Activated T-helper 2 cell treated with anti-CD3 and anti-CD28 coated beads, Interferon-gamma antibody, Interleukin-2, Interleukin-4, amounts not matched to agents 10 μg/mL and 5 μg/mL and 100 μg/mL, durations not matched to agents 14 hours and 24 hours and 36 hours (primary cell): ENCODE measurements around the gene TNFRSF6B. TPM values are rescaled to one million over a fixed set of nuclear protein-coding genes. Genes with fewer than 3 reads are reported as not detected.
A peak's percentile ranks its signal among the peaks of the same experiment; 100 is the strongest.

Source experiments
- DNase-seq: peaks from one replicate; pipeline ENCODE4 v3.0.0; 2021; ENCODE audit warnings: low spot score
- H3K27ac Mint-ChIP-seq: one replicate; pipeline ENCODE4 v1.8.0; 2021; ENCODE audit warnings: mixed read lengths
- H3K27me3 Mint-ChIP-seq: one replicate; pipeline ENCODE4 v1.8.0; 2021; ENCODE audit warnings: low read depth, mixed read lengths
- H3K36me3 Mint-ChIP-seq: one replicate; pipeline ENCODE4 v1.8.0; 2021; ENCODE audit warnings: low read depth, mixed read lengths
- H3K4me1 Mint-ChIP-seq: one replicate; pipeline ENCODE4 v1.8.0; 2021; ENCODE audit warnings: low read depth, mixed read lengths
- H3K4me3 Mint-ChIP-seq: one replicate; pipeline ENCODE4 v1.8.0; 2021; ENCODE audit warnings: low read depth, mild to moderate bottlenecking, moderate library complexity, mixed read lengths
- H3K9me3 Mint-ChIP-seq: one replicate; pipeline ENCODE4 v1.8.0; 2021; ENCODE audit warnings: mixed read lengths
- intact Hi-C: fragments of 100-400 bp; cut with micrococcal nuclease; formaldehyde crosslinking; loops from one replicate; pipeline ENCODE4 v1.15.1; 2023
- total RNA-seq: library from RNA; stranded (reverse); gene quantifications from 2 replicates; pipeline ENCODE4 v1.2.3, GENCODE V29; 2022

The TNFRSF6B gene
- total RNA-seq, 1 donor from 2014 or later: not detected

- Mint-ChIP-seq H3K9me3 (no peaks in the 10 kb centered on the region), H3K27me3 (no peaks in the 10 kb centered on the region), H3K36me3 (peaks cover 26% of the 10 kb centered on the region), H3K4me3 (peak overlapping the region; percentile 73), H3K4me1 (peaks cover 17% of the 10 kb centered on the region), H3K27ac (peak overlapping the region; percentile 33)
- intact Hi-C loops: loop anchor here (10.0 kb wide), 1 partner anchor 128 kb away; the partner anchor contains the start of genes ABHD16B and TPD52L2
- peak; percentile 53 for DNase-seq
Measured at GRCh38 chr20:63736893-63737694, 40.6 kb downstream of the TNFRSF6B start.

DNA sequence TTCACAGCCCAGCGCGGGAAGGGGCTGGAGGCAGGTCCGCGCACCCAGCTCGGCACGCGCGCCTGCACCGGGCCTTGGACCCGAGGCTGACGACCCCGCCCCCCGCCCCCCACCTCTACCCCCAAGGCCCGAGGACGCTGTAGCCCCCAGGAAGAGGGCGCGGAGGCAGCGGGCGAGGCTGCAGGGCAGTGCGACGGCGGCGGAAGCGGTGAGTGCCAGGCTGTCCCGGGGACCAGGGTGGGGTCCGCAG is 41.2 kb downstream of the TNFRSF6B start:
- peaks cover 26% of the 10 kb centered on the region for H3K36me3 Mint-ChIP-seq
- no peaks in the 10 kb centered on the region for H3K9me3 Mint-ChIP-seq
- no peaks in the 10 kb centered on the region for H3K27me3 Mint-ChIP-seq
- H3K4me1 Mint-ChIP-seq: peaks cover 17% of the 10 kb centered on the region
- no peak overlapping the region for H3K27ac Mint-ChIP-seq
- intact Hi-C loops: loop anchor here (10.0 kb wide), 1 partner anchor 127 kb away; the partner anchor contains the start of genes ABHD16B and TPD52L2
- DNase-seq: no peak
- H3K4me3 Mint-ChIP-seq: peak overlapping the region; percentile 73

GRCh38 chr20:63737945-63738686 is 41.7 kb downstream of the TNFRSF6B start:
- peak overlapping the region; percentile 13 for H3K4me3 Mint-ChIP-seq
- intact Hi-C loops: loop anchor here (10.0 kb wide), 1 partner anchor 127 kb away; the partner anchor contains the start of genes ABHD16B and TPD52L2
- H3K36me3 Mint-ChIP-seq: peaks cover 26% of the 10 kb centered on the region
- DNase-seq: no peak
- no peak overlapping the region for H3K27ac Mint-ChIP-seq
- no peaks in the 10 kb centered on the region for H3K9me3 Mint-ChIP-seq
- H3K27me3 Mint-ChIP-seq: no peaks in the 10 kb centered on the region
- H3K4me1 Mint-ChIP-seq: peaks cover 17% of the 10 kb centered on the region

DNA sequence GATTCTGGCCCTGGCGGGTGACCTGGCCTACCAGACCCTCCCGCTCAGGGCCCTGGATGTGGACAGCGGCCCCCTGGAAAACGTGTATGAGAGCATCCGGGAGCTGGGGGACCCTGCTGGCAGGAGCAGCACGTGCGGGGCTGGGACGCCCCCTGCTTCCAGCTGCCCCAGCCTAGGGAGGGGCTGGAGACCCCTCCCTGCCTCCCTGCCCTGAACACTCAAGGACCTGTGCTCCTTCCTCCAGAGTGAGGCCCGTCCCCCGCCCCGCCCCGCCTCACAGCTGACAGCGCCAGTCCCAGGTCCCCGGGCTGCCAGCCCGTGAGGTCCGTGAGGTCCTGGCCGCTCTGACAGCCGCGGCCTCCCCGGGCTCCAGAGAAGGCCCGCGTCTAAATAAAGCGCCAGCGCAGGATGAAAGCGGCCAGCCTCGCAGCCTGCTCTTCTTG is 42.3 kb downstream of the TNFRSF6B start:
- intact Hi-C loops: loop anchor here (10.0 kb wide), 1 partner anchor 126 kb away; the partner anchor contains the start of genes ABHD16B and TPD52L2
- no peak for DNase-seq
- Mint-ChIP-seq H3K4me3 (peak overlapping the region; percentile 13), H3K27me3 (no peaks in the 10 kb centered on the region), H3K36me3 (peaks cover 27% of the 10 kb centered on the region), H3K4me1 (peaks cover 17% of the 10 kb centered on the region), H3K9me3 (no peaks in the 10 kb centered on the region), H3K27ac (no peak overlapping the region)

DNA sequence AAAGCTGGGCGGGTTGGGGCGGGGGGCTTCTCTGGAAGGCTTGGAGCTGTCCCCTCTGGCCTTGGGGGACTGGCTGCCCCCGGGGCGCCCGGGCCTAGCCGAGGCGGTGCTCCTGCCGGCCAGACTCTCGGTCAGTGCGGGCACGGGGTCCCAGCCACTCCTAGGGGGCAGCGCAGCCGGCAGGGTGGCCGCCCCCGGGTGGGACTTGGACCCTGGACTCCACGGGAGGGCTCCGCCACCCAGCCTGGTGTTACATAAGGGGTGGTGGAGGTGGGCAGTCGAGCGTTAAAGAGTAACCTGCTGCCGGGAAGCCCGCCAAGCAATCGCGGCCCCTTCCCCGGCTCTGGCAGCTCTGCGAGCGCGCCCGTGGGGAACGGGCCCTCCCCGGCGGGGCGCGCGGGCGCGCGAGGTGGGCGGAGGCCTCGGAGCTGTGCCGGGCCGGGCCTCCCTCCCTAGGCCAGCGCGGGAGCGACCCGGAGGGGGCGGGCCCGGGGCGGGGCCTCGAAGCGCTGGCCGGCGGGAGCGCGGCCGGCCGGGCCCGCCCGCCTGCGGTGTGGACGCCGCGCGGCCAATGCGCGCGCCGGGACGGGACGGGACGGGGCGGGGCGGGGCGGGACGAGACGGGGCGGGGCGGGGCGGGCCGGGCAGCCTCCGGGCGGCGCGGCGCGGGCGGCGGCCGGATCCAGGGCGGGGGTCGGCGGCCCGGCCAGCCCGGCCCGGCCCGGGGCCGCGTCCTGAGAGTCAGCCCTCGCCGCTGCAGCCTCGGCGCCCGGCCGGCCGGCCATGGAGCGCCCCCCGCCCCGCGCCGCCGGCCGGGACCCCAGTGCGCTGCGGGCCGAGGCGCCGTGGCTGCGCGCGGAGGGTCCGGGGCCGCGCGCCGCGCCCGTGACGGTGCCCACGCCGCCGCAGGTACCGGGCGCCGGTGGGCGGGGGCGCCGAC is 42.9 kb downstream of the TNFRSF6B start, which contains the start of gene SLC2A4RG:
Gene SLC2A4RG, plus strand, starts transcription at position 647 of the 940 bp plus-strand sequence. Its CDS starts 137 bp downstream, at position 784.
- Mint-ChIP-seq H3K36me3 (peaks cover 22% of the 10 kb centered on the region), H3K27ac (no peak within 1 kb of the TSS), H3K27me3 (no peaks in the 10 kb centered on the region), H3K4me1 (peaks cover 12% of the 10 kb centered on the region), H3K4me3 (peak within 1 kb of the TSS; percentile 13), H3K9me3 (no peaks in the 10 kb centered on the region)
- DNase-seq: peak; percentile 72
- intact Hi-C loops: loop anchor here (5.0 to 10.0 kb wide), 2 partner anchors 32 to 125 kb away; partner anchors contain the start of genes ABHD16B, ARFRP1, TPD52L2 and ZGPAT

GRCh38 chr20:63740070-63740626 is 43.7 kb downstream of the TNFRSF6B start:
- H3K4me3 Mint-ChIP-seq: no peak overlapping the region

DNA sequence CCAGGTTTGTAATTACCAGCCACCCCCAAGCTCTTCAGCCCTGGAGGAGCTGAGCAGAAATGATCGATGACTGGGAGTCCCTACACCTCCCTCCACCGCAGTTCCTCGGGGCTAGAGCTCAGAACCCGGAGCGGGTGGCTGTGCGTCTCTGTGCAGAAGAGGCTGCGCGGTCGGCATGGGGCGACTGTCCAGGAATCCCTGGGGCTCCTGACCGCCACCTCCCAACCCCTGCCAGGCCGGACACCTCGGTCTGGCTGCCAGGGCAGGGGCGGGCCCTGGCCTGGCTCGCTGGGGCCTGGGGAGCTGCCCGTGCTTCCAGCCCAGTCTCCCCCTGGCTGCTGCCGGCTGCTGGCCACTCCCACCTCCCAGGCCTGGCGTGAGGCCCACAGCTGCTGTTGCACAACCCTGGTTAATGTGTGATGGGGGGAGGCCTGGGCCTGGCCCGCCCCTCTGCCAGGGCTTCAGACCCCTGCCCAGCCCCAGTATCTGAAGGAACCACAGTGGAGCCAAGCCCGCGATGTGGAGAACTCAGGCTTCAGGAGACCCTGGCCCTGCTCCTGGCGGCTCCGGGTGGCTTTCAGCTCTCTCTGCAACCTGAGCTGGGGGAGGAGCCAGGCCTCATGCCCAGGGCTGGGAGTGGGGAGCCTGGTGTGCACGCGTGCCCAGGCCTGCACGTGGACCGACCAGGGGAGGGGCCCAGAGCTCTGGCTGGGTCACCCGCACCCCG is 44.3 kb downstream of the TNFRSF6B start:
- intact Hi-C loops: loop anchor here (5.0 kb wide), 1 partner anchor 33 kb away; the partner anchor contains the start of genes ARFRP1 and ZGPAT
- no peak for DNase-seq
- H3K27me3 Mint-ChIP-seq: no peaks in the 10 kb centered on the region
- no peaks in the 10 kb centered on the region for H3K9me3 Mint-ChIP-seq
- H3K4me3 Mint-ChIP-seq: peak overlapping the region; percentile 52
- peaks cover 16% of the 10 kb centered on the region for H3K36me3 Mint-ChIP-seq
- peaks cover 12% of the 10 kb centered on the region for H3K4me1 Mint-ChIP-seq
- no peak overlapping the region for H3K27ac Mint-ChIP-seq

More at GRCh38 chr20:63740070-63740626, 43.7 kb downstream of the TNFRSF6B start:
- intact Hi-C loops: loop anchor here (5.0 kb wide), 1 partner anchor 33 kb away; the partner anchor contains the start of genes ARFRP1 and ZGPAT
- DNase-seq: peak; percentile 52
- peaks cover 22% of the 10 kb centered on the region for H3K36me3 Mint-ChIP-seq
- H3K9me3 Mint-ChIP-seq: no peaks in the 10 kb centered on the region
- no peaks in the 10 kb centered on the region for H3K27me3 Mint-ChIP-seq
- peaks cover 12% of the 10 kb centered on the region for H3K4me1 Mint-ChIP-seq
- no peak overlapping the region for H3K27ac Mint-ChIP-seq

DNA sequence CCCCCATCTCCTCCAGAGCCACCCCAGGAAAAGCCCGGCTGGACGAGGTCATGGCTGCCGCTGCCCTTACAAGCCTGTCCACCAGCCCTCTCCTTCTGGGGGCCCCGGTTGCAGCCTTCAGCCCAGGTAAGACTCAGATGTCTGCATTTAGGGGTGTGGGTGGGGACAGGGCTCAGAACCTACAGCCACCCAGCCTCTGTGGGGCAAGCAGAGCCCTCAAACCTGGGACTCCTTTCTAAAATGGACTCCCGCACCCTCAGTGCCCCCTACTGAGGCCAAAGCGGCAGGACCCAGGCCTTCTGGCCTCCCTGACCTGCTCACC is 44.9 kb downstream of the TNFRSF6B start:
- no peak overlapping the region for H3K27ac Mint-ChIP-seq
- no peaks in the 10 kb centered on the region for H3K27me3 Mint-ChIP-seq
- peaks cover 11% of the 10 kb centered on the region for H3K36me3 Mint-ChIP-seq
- peak overlapping the region; percentile 57 for H3K4me3 Mint-ChIP-seq
- intact Hi-C loops: loop anchor here (5.0 kb wide), 1 partner anchor 34 kb away; the partner anchor contains the start of genes ARFRP1 and ZGPAT
- no peak for DNase-seq
- peaks cover 6% of the 10 kb centered on the region for H3K4me1 Mint-ChIP-seq
- no peaks in the 10 kb centered on the region for H3K9me3 Mint-ChIP-seq

- Mint-ChIP-seq H3K36me3 (peaks cover 7% of the 10 kb centered on the region), H3K4me3 (peak overlapping the region; percentile 57), H3K27ac (no peak overlapping the region), H3K4me1 (peaks cover 2% of the 10 kb centered on the region), H3K27me3 (no peaks in the 10 kb centered on the region), H3K9me3 (no peaks in the 10 kb centered on the region)
- DNase-seq: no peak
- intact Hi-C loops: loop anchor here (5.0 kb wide), 1 partner anchor 35 kb away; the partner anchor contains the start of genes ARFRP1 and ZGPAT
Measured at GRCh38 chr20:63741676-63742380, 45.4 kb downstream of the TNFRSF6B start.

DNA sequence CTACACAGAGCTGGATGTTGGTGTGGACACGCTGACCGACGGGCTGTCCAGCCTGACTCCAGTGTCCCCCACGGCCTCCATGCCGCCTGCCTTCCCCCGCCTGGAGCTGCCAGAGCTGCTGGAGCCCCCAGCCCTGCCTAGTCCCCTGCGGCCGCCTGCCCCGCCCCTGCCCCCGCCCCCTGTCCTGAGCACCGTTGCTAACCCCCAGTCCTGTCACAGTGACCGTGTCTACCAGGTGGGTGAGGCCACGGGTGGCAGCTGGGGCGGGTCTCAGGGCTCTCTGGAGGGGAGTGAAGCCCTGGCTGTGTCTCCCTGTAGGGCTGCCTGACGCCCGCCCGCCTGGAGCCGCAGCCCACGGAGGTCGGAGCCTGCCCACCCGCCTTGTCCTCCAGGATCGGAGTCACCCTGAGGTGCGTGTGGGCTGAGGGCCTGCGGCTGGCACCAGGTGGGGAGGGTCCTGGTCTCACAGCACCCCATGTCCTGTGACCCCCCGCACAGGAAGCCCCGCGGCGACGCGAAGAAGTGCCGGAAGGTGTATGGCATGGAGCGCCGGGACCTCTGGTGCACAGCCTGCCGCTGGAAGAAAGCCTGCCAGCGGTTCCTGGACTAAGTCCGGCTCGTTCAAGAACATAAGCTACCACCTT is 46.1 kb downstream of the TNFRSF6B start:
- DNase-seq: no peak
- H3K27me3 Mint-ChIP-seq: no peaks in the 10 kb centered on the region
- H3K27ac Mint-ChIP-seq: no peak overlapping the region
- H3K9me3 Mint-ChIP-seq: no peaks in the 10 kb centered on the region
- peaks cover 2% of the 10 kb centered on the region for H3K4me1 Mint-ChIP-seq
- intact Hi-C loops: loop anchor here (5.0 kb wide), 1 partner anchor 35 kb away; the partner anchor contains the start of genes ARFRP1 and ZGPAT
- peaks cover 7% of the 10 kb centered on the region for H3K36me3 Mint-ChIP-seq
- H3K4me3 Mint-ChIP-seq: no peak overlapping the region
